Keratinocyte (primary cell): ENCODE results near the gene VWA3A. TPM values are rescaled to one million over a fixed set of nuclear protein-coding genes. Genes with fewer than 3 reads are reported as not detected.

ENCODE experiments used
- DNase-seq: peaks from one replicate; pipeline ENCODE4 v3.0.0-alpha.2; 2011; ENCODE audit warnings: low read depth, missing footprints, low spot score
- FAIRE-seq: peaks from 2 replicates; lab custom pipeline; 2011; peaks lifted over from hg19 to GRCh38; lab: Jason Lieb, UNC
- H2AFZ ChIP-seq: 2 replicates; pipeline ENCODE4 v1.6.0; 2012; ENCODE audit warnings: low read length, control low read depth, inconsistent platforms; ENCODE audit not compliant: control insufficient read depth
- H3K27ac ChIP-seq: 2 replicates; pipeline ENCODE4 v1.5.1; 2011; ENCODE audit warnings: low read length; ENCODE audit not compliant: control insufficient read depth, insufficient read depth
- H3K27me3 ChIP-seq: 3 replicates; pipeline ENCODE4 v1.6.0; 2011; ENCODE audit warnings: low read length; ENCODE audit not compliant: control insufficient read depth, insufficient read depth; ENCODE audit errors: extremely low read depth
- H3K36me3 ChIP-seq, 2 experiments: 2 replicates in 1 of 2; 3 replicates in 1 of 2; pipeline ENCODE4 v1.5.1; 2011; ENCODE audit warnings: low read length in 2 of 2, mild to moderate bottlenecking in 1 of 2; ENCODE audit not compliant: control insufficient read depth in 2 of 2, insufficient read depth in 2 of 2; ENCODE audit errors: extremely low read depth in 1 of 2
- H3K4me1 ChIP-seq: 3 replicates; pipeline ENCODE4 v1.5.1; 2011; ENCODE audit warnings: low read length; ENCODE audit not compliant: control insufficient read depth, insufficient read depth; ENCODE audit errors: extremely low read depth
- H3K4me2 ChIP-seq: 3 replicates; pipeline ENCODE4 v1.6.0; 2011; ENCODE audit warnings: low read depth, low read length; ENCODE audit not compliant: control insufficient read depth, insufficient read depth; ENCODE audit errors: extremely low read depth
- H3K4me3 ChIP-seq, 3 experiments: fragments of 200-600 bp in 1 of 3; sonication (generic) in 1 of 3; 2 replicates in 2 of 3; 3 replicates in 1 of 3; pipeline ENCODE4 v1.5.1; 2011 to 2016; ENCODE audit warnings: low read length in 3 of 3, mild to moderate bottlenecking in 3 of 3, control low read depth in 2 of 3, inconsistent platforms in 1 of 3, low read depth in 1 of 3, mixed read lengths in 1 of 3, mixed run types in 1 of 3, moderate library complexity in 1 of 3; ENCODE audit not compliant: control insufficient read depth in 2 of 3, insufficient read depth in 2 of 3; ENCODE audit errors: extremely low read depth in 1 of 3
- H3K79me2 ChIP-seq: 2 replicates; pipeline ENCODE4 v1.6.0; 2012; ENCODE audit warnings: low read length; ENCODE audit not compliant: control insufficient read depth, insufficient read depth
- H3K9ac ChIP-seq: 3 replicates; pipeline ENCODE4 v1.6.0; 2011; ENCODE audit warnings: low read length; ENCODE audit not compliant: control insufficient read depth, insufficient read depth; ENCODE audit errors: extremely low read depth
- H3K9me1 ChIP-seq: 3 replicates; pipeline ENCODE4 v1.6.0; 2011; ENCODE audit warnings: low read length; ENCODE audit not compliant: control insufficient read depth, insufficient read depth; ENCODE audit errors: extremely low read depth
- H3K9me3 ChIP-seq: 2 replicates; pipeline ENCODE4 v1.5.1; 2012; ENCODE audit warnings: low read depth, low read length; ENCODE audit not compliant: control insufficient read depth
- H4K20me1 ChIP-seq: 3 replicates; pipeline ENCODE4 v1.6.0; 2011; ENCODE audit warnings: low read length; ENCODE audit not compliant: control insufficient read depth, insufficient read depth; ENCODE audit errors: extremely low read depth
- CTCF ChIP-seq, 3 experiments: IDR thresholded peaks in 1 of 3; conservative IDR thresholded peaks in 1 of 3; optimal IDR thresholded peaks in 1 of 3; 2 replicates in 2 of 3; 3 replicates in 1 of 3; pipeline versions ENCODE3 to v1.5.1; 2011; ENCODE audit warnings: low read length in 3 of 3, mild to moderate bottlenecking in 3 of 3, moderate library complexity in 2 of 3, control low read depth in 1 of 3, inconsistent platforms in 1 of 3; ENCODE audit not compliant: insufficient read depth in 2 of 3; ENCODE audit errors: extremely low read depth in 1 of 3
- EZH2 ChIP-seq: IDR thresholded peaks from one replicate; pipeline ENCODE4 v1.6.1; 2012; ENCODE audit warnings: inconsistent platforms, mild to moderate bottlenecking, low read length, moderate library complexity
- dilution Hi-C: fragments of 300-500 bp; cut with MboI; formaldehyde crosslinking; loops from one replicate; pipeline ENCODE4 v1.7.0; 2020; ENCODE audit warnings: low sequenced_read_pairs; ENCODE audit not compliant: extremely low pct_ligation_motif_present
- polyA plus RNA-seq, 5 experiments: library from polyadenylated mRNA; depleted of rRNA in 3 of 5; stranded (reverse) in 3 of 5; stranded (forward) in 1 of 5; unstranded in 1 of 5; fragments of >200 nt; gene quantifications; 1 replicate in 1 of 5; 2 replicates in 3 of 5; 3 replicates in 1 of 5; pipeline versions ENCODE4 v1.2.1 to v1.2.3, GENCODE V29; 2011 to 2012; ENCODE audit warnings: missing spikeins in 2 of 5, low read depth in 1 of 5, low replicate concordance in 1 of 5

The VWA3A gene
- polyA plus RNA-seq, 1 donor (not counting 4 experiments of a cell fraction or from before 2014, with no cell fraction given), result 0.05 TPM

- Histone ChIP-seq H3K9me1 (no peaks in the 10 kb centered on the region), H3K27ac (no peak overlapping the region), H3K79me2 (no peaks in the 10 kb centered on the region), H3K4me1 (peaks cover 34% of the 10 kb centered on the region), H2AFZ (no peak overlapping the region), H3K4me2 (no peak overlapping the region), H3K27me3 (no peaks in the 10 kb centered on the region), H3K9ac (no peak overlapping the region), H3K36me3 (no peaks in the 10 kb centered on the region), H3K4me3 (no peak overlapping the region), H3K9me3 (no peaks in the 10 kb centered on the region), H4K20me1 (no peaks in the 10 kb centered on the region)
- DNase-seq (no peak), FAIRE-seq (no peak)
- no peak for TF ChIP-seq CTCF (optimal IDR thresholded peaks at IDR 0.05 in 1 of 3, IDR thresholded peaks at IDR 0.05 in 1 of 3, conservative IDR thresholded peaks at IDR 0.05 in 1 of 3; ENCODE audit: extremely low read depth in 1 of 3, insufficient read depth in 2 of 3, low read length in 3 of 3)
- no peak for TF ChIP-seq EZH2
- dilution Hi-C loops, result no loop called here
Observed at GRCh38 chr16:22193063-22193411, 100.7 kb downstream of the VWA3A start.

- no peaks in the 10 kb centered on the region for H3K79me2 ChIP-seq
- H3K27ac ChIP-seq, result no peak overlapping the region
- H3K9ac ChIP-seq, result no peak overlapping the region
- no peaks in the 10 kb centered on the region for H3K9me3 ChIP-seq
- no peak overlapping the region for H3K4me3 ChIP-seq
- H4K20me1 ChIP-seq, result no peaks in the 10 kb centered on the region
- peaks cover 29% of the 10 kb centered on the region for H3K4me1 ChIP-seq
- no peak for TF ChIP-seq CTCF (optimal IDR thresholded peaks at IDR 0.05 in 1 of 3, IDR thresholded peaks at IDR 0.05 in 1 of 3, conservative IDR thresholded peaks at IDR 0.05 in 1 of 3; ENCODE audit: extremely low read depth in 1 of 3, insufficient read depth in 2 of 3, low read length in 3 of 3)
- no peak for TF ChIP-seq EZH2
- H3K27me3 ChIP-seq, result no peaks in the 10 kb centered on the region
- H3K9me1 ChIP-seq, result no peaks in the 10 kb centered on the region
- FAIRE-seq (no peak), DNase-seq (no peak)
- H3K4me2 ChIP-seq, result no peak overlapping the region
- H3K36me3 ChIP-seq, result no peaks in the 10 kb centered on the region
- no peak overlapping the region for H2AFZ ChIP-seq
- dilution Hi-C loops, result no loop called here
Observed at GRCh38 chr16:22194707-22195444, 102.5 kb downstream of the VWA3A start.
